SK-N-MC (cell line): ENCODE data around the gene PLXDC2.

Source experiments
- DNase-seq: peaks from one replicate; pipeline ENCODE4 v3.0.0-alpha.2; 2011; ENCODE audit warnings: low read depth, low spot score
- H3K27ac ChIP-seq: fragments of 200-600 bp; sonication (generic); 2 replicates; pipeline ENCODE4 v1.5.1; 2016; ENCODE audit warnings: mixed run types
- H3K36me3 ChIP-seq: fragments of 200-600 bp; sonication (generic); 2 replicates; pipeline ENCODE4 v1.6.1; 2017; ENCODE audit warnings: antibody characterized with exemption, low read length, mixed read lengths; ENCODE audit not compliant: insufficient read depth
- H3K4me3 ChIP-seq: fragments of 200-600 bp; sonication (generic); 2 replicates; pipeline ENCODE4 v1.5.1; 2016
- H3K9ac ChIP-seq: fragments of 200-600 bp; sonication (generic); 2 replicates; pipeline ENCODE4 v1.8.0; 2017; ENCODE audit warnings: mixed run types, mixed read lengths; ENCODE audit not compliant: insufficient read length
- H3K9me3 ChIP-seq: fragments of 200-600 bp; sonication (generic); 2 replicates; pipeline ENCODE4 v1.6.1; 2017; ENCODE audit warnings: low read depth, mild to moderate bottlenecking, antibody characterized with exemption, low read length, moderate library complexity, mixed read lengths
- EZH2 ChIP-seq: fragments of 200-600 bp; sonication (generic); IDR thresholded peaks from one replicate; pipeline ENCODE4 v1.6.1; 2017; ENCODE audit warnings: antibody characterized with exemption
- FOXP2 ChIP-seq: optimal IDR thresholded peaks from 2 replicates; pipeline ENCODE3; 2011; ENCODE audit warnings: mild to moderate bottlenecking, moderate library complexity; ENCODE audit not compliant: insufficient read depth; ENCODE audit errors: extremely low read length, control extremely low read depth
- POLR2AphosphoS5 ChIP-seq: IDR thresholded peaks from 2 replicates; pipeline ENCODE4 v1.6.1; 2012; ENCODE audit warnings: mild to moderate bottlenecking, low read depth, low read length, borderline replicate concordance

Gene PLXDC2

GRCh38 chr10:19968745-19969144 lies 152.5 kb downstream of the PLXDC2 start:
- Histone ChIP-seq H3K36me3 (no peaks in the 10 kb centered on the region), H3K9ac (no peak overlapping the region), H3K27ac (peak overlapping the region; percentile 64), H3K9me3 (no peaks in the 10 kb centered on the region), H3K4me3 (0 out of 2 replicates have a peak overlapping the region, but pooled peaks have one; percentile 18)
- no peak for DNase-seq
- no peak for TF ChIP-seq EZH2
- no peak for TF ChIP-seq FOXP2
- TF ChIP-seq POLR2AphosphoS5 = no peak

DNA sequence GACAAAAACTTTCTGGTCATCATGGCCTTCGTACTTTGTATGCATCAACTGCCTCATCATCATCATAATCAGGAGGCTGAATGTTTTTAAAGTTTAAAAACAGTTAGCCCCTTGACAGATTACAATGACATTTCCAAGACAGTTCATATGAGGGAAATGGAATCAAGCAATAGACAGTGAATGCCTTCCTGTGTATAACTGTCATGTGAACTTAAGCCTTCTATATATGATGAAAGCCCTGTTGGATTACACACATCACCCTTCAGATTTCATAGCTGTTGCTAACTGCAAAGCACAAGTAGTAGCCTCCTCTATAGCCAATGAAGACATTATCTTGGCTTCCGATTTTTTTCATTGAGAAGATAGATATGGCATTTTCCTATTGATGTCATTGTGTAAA lies 154.0 kb downstream of the PLXDC2 start:
- H3K36me3 ChIP-seq = no peaks in the 10 kb centered on the region
- no peaks in the 10 kb centered on the region for H3K9me3 ChIP-seq
- no peak overlapping the region for H3K27ac ChIP-seq
- no peak for TF ChIP-seq POLR2AphosphoS5
- no peak for TF ChIP-seq EZH2
- TF ChIP-seq FOXP2 = no peak
- DNase-seq = no peak
- no peak overlapping the region for H3K4me3 ChIP-seq
- H3K9ac ChIP-seq = no peak overlapping the region

DNA sequence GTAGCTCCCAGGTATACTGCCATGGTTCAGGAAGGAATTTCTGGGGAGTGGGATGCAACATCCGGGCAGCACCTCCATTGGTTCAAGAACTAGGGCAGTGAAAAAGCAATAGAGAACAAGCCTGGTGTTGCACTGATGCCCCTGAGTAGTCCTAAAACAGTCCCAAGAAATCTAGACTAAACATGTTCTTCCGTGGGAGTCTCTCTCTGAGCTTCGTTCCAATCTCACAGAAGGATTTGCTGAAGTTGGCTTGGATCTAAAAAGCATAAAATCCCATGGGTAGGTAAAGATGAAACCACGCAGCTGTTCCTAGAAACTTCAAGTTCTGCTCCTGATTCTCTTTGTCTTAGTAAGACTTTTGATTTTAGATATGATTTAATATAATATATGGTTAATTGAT lies 154.5 kb downstream of the PLXDC2 start:
- Histone ChIP-seq H3K9ac (no peak overlapping the region), H3K36me3 (no peaks in the 10 kb centered on the region), H3K27ac (peak overlapping the region; percentile 36; the same call in 1 of the 2 replicates), H3K4me3 (no peak overlapping the region), H3K9me3 (no peaks in the 10 kb centered on the region)
- DNase-seq = no peak
- TF ChIP-seq EZH2 = no peak
- TF ChIP-seq POLR2AphosphoS5 = no peak
- no peak for TF ChIP-seq FOXP2

- no peak for TF ChIP-seq EZH2
- TF ChIP-seq POLR2AphosphoS5 = no peak
- no peak for TF ChIP-seq FOXP2
- DNase-seq = no peak
- H3K27ac ChIP-seq = peak overlapping the region; percentile 36; the same call in 1 of the 2 replicates
- H3K9ac ChIP-seq = no peak overlapping the region
- no peaks in the 10 kb centered on the region for H3K36me3 ChIP-seq
- no peak overlapping the region for H3K4me3 ChIP-seq
- no peaks in the 10 kb centered on the region for H3K9me3 ChIP-seq
These were observed 155.3 kb downstream of the PLXDC2 start for GRCh38 chr10:19971343-19972052.

- no peak overlapping the region for H3K4me3 ChIP-seq
- no peak overlapping the region for H3K9ac ChIP-seq
- no peak for DNase-seq
- H3K9me3 ChIP-seq = no peaks in the 10 kb centered on the region
- no peak for TF ChIP-seq POLR2AphosphoS5
- TF ChIP-seq FOXP2 = no peak
- no peak for TF ChIP-seq EZH2
- peak overlapping the region; percentile 36; the same call in 1 of the 2 replicates for H3K27ac ChIP-seq
- H3K36me3 ChIP-seq = no peaks in the 10 kb centered on the region
These were observed 157.9 kb downstream of the PLXDC2 start for GRCh38 chr10:19974138-19974537.

DNA sequence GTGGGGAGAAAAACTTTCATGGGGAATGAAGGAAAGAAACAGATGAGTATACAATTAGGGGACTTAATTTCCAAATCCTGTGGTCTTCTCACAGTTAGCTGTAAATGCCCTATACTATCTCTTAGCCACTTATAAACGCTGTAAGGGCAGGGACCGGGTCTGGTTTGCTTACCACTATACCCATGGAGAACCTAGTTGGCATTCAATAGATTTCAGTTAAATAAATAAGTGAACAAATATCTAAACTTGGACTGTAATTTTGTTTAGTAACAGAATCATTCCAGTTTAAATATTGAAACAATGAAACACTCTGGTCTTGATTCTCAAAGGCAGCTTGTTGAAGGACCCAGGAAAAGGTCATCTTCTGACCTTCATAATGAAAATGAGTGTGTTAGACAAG lies 158.3 kb downstream of the PLXDC2 start:
- H3K36me3 ChIP-seq = no peaks in the 10 kb centered on the region
- TF ChIP-seq FOXP2 (no peak), EZH2 (no peak), POLR2AphosphoS5 (no peak)
- no peak overlapping the region; the same call in 1 of the 2 replicates for H3K27ac ChIP-seq
- DNase-seq = no peak
- H3K4me3 ChIP-seq = no peak overlapping the region
- no peak overlapping the region for H3K9ac ChIP-seq
- H3K9me3 ChIP-seq = no peaks in the 10 kb centered on the region

GRCh38 chr10:19977097-19977521 lies 160.9 kb downstream of the PLXDC2 start:
- TF ChIP-seq POLR2AphosphoS5 = no peak
- no peak for TF ChIP-seq FOXP2
- no peak for TF ChIP-seq EZH2
- no peak overlapping the region for H3K9ac ChIP-seq
- H3K27ac ChIP-seq = no peak overlapping the region
- no peak overlapping the region for H3K4me3 ChIP-seq
- H3K9me3 ChIP-seq = no peaks in the 10 kb centered on the region
- no peak for DNase-seq
- H3K36me3 ChIP-seq = no peaks in the 10 kb centered on the region

DNA sequence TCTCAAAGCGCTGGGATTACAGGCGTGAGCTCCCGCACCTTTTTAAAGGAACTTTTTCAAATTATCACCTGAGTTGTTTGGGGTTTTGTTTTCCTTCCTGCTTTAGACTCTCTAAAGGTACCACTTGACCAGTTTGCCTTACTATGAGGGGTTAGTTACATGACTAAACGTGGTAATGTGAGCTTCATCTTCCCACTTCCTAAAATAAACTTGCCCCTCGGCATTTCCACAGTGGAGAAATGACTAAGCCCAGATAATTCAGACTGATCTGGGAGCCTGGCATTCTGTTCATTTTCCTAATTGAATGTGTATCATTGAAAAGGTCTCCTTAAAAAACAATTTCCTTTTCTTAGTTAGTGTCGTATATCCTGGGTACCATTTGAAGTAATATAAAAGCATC lies 163.4 kb downstream of the PLXDC2 start:
- no peaks in the 10 kb centered on the region for H3K36me3 ChIP-seq
- DNase-seq = no peak
- TF ChIP-seq EZH2 (no peak), FOXP2 (no peak), POLR2AphosphoS5 (no peak)
- H3K9ac ChIP-seq = no peak overlapping the region
- H3K27ac ChIP-seq = no peak overlapping the region
- H3K9me3 ChIP-seq = no peaks in the 10 kb centered on the region
- no peak overlapping the region for H3K4me3 ChIP-seq

- Histone ChIP-seq H3K4me3 (no peak overlapping the region), H3K27ac (no peak overlapping the region), H3K9ac (no peak overlapping the region), H3K9me3 (no peaks in the 10 kb centered on the region), H3K36me3 (no peaks in the 10 kb centered on the region)
- DNase-seq = no peak
- TF ChIP-seq POLR2AphosphoS5 (no peak), FOXP2 (no peak), EZH2 (no peak)
These were observed 167.8 kb downstream of the PLXDC2 start for GRCh38 chr10:19983880-19984565.
